Omental fat pad (tissue), 4 donors: ENCODE measurements around the gene CRIM1. TPM values are rescaled to one million over a fixed set of nuclear protein-coding genes. Genes with fewer than 3 reads are reported as not detected.

Source experiments
- ATAC-seq: fragments of 150-250 bp; one replicate; pipeline ENCODE4 v1.9.1; 2016; ENCODE audit warnings: mild to moderate bottlenecking, moderate library complexity; ENCODE audit not compliant: low FRiP score
- DNase-seq: peaks from one replicate; pipeline ENCODE4 v3.0.0-alpha.2; 2019; ENCODE audit warnings: low spot score
- total RNA-seq, 4 donors: library from RNA; depleted of rRNA; stranded (reverse); fragments of >200 nt; gene quantifications; one replicate each; pipeline ENCODE4 v1.1.0, GENCODE V29; 2016
- TF ChIP-seq, protein P1 (sequence below), 3 donors: fragments of 450-650 bp; IDR thresholded peaks; one replicate each; pipeline ENCODE4 v1.5.1; 2016 to 2017; ENCODE audit warnings: antibody characterized with exemption in 3 of 3, mild to moderate bottlenecking in 3 of 3, moderate library complexity in 2 of 3

Gene CRIM1
- total RNA-seq, 4 donors from 2014 or later = 229 to 252 (median 233) TPM

DNA sequence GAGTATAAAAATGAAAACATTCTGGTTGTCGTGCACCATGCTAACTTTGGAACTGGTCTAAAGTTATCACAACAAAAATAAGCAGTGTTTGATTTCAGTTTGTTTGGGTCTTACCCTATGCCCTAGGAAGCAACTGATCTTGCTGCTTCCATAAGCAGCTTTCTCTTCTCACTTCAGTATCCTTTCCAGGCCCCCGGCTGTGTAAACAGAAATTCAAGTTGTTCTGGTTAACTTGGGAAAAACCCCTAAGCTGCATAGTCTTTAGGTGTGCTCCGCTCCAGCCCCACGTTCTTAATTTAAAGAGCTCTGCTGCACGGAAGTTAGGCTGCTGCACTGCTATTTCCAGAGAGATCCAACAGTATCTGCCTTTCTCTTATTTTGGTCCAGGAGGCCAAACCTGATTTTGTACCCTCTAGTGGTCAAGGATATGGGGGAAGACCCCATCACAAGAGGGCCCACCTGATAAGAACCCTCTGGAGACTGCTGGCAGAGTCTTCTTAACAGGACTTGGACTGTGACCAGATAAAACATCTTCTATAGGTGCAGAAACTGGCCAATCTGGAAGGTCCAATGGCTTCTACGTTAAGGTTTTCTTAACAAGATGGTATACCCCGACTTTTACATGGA, 173.3 kb downstream of the CRIM1 start:
- DNase-seq = no peak
- TF ChIP-seq, protein P1, sequence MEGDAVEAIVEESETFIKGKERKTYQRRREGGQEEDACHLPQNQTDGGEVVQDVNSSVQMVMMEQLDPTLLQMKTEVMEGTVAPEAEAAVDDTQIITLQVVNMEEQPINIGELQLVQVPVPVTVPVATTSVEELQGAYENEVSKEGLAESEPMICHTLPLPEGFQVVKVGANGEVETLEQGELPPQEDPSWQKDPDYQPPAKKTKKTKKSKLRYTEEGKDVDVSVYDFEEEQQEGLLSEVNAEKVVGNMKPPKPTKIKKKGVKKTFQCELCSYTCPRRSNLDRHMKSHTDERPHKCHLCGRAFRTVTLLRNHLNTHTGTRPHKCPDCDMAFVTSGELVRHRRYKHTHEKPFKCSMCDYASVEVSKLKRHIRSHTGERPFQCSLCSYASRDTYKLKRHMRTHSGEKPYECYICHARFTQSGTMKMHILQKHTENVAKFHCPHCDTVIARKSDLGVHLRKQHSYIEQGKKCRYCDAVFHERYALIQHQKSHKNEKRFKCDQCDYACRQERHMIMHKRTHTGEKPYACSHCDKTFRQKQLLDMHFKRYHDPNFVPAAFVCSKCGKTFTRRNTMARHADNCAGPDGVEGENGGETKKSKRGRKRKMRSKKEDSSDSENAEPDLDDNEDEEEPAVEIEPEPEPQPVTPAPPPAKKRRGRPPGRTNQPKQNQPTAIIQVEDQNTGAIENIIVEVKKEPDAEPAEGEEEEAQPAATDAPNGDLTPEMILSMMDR (IDR thresholded peaks at IDR 0.05) = no peak
- ATAC-seq = no peak

DNA sequence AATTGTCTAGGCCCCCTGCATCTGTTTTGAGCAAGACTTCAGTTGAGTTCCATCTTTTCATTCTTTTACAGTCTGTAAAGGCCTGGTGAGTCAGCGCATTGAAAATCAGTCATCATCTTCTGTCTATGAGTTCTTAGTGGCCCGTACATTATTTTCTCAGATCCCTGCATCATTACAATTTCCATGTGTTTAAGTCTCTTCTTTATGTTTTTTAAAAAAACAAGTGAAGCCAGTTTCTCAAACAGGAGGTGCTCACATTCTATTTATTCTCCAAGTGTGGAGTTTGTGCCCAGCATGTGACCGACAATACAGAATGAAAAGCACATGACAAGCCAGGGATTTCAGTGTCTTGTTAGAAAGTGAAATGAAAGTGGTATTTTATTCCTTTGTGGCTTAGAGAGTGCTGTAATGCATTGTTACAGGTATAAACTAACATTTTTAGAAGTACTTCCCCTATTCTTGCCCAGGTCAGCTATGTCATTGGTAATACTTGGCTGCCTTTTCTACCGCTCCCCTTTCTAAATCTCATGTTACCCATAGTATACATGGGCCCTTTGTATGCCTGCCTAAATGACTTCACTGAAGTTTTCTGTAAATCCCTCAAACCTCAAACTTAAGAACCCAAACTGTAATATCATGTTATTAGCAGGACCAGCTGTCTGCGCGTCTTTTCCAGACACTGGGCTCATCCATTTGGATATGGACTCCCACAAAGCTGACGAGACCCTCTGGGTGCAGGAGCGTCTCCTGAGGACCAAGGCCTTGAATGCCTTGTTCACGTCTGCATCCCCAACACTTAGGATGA, 174.8 kb downstream of the CRIM1 start:
- DNase-seq (no peak), ATAC-seq (no peak)
- TF ChIP-seq, protein P1 (IDR thresholded peaks at IDR 0.05) = no peak

GRCh38 chr2:36530983-36531354, 175.4 kb downstream of the CRIM1 start:
- no peak for DNase-seq
- peak; percentile 59 for ATAC-seq
- TF ChIP-seq, protein P1 (IDR thresholded peaks at IDR 0.05) = no peak

DNA sequence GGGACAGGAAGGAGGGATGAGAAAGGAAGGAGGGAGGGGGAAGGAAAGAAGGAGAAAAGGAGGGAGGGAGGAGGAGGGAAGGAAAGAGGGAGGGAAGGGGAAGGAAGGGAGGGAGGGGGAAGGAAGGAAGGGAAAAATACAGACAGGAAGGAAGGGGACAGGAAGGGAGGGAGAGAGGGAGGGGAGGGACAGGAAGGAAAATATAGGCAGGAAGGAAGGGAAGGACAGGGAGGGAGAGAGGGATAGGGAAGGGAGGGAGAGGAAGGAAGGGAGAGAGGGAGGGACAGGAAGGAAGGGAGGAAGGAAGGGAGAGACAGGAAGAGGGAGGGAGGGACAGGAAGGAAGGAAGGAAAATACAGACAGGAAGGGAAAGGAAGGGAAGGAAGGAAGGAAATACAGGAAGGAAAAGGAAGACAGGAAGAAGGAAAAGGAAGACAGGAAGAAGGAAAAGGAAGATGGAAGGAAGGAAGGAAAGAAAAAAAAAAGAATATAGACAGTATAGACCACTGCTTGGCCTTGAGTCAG, 178.8 kb downstream of the CRIM1 start:
- no peak for DNase-seq
- ATAC-seq = no peak
- TF ChIP-seq, protein P1 (IDR thresholded peaks at IDR 0.05) = no peak

DNA sequence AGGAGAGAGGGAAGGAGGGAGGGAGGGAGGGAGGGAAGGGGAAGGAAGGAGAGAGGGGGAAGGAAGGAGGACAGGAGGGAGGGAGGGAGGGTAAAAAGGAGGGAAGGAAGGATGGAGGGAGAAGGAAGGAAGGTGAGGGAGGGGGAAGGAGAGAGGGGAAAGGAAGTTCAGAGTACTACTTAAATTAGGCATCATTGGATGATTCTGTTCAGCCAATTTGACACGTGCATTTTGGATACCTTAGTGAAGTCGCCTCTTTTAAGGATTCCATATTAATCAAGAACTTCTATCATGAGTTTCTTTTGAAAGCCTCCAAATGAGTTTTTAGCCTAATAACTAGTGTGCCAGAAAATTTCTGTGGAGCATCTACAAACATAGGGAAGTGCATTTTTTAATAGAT, 179.5 kb downstream of the CRIM1 start:
- ATAC-seq (no peak), DNase-seq (no peak)
- TF ChIP-seq, protein P1 (IDR thresholded peaks at IDR 0.05) = no peak

DNA sequence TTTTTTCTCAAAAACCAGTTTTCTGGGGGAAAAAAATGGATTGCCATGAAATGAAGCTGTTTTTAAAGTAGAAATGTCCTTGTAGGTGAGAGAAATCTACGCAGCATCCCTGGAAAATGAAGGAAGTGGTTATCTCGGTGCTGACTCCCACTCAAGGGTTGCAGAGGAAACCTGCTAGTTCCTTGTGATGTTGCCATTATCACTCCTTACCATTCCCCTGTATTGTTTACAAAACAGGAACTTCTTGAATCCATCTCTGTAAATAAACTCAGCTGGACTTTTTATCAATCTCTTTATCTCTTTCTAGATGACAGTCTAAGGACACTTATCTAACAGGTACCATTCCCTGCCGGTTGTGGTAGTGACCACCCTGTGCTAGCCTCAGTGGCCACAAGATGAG, 181.2 kb downstream of the CRIM1 start:
- DNase-seq (no peak), ATAC-seq (no peak)
- TF ChIP-seq, protein P1 (IDR thresholded peaks at IDR 0.05) = no peak
